Hepatocyte (in vitro differentiated cells): ENCODE results near the gene UBASH3A. TPM values are rescaled to one million over a fixed set of nuclear protein-coding genes. Genes with fewer than 3 reads are reported as not detected.

Source experiments
- DNase-seq: peaks from one replicate; pipeline ENCODE4 v3.0.0-alpha.2; 2016; ENCODE audit warnings: low spot score
- H2AFZ ChIP-seq: fragments of 200-600 bp; sonication (generic); 2 replicates; pipeline ENCODE4 v1.6.0; 2016; ENCODE audit warnings: antibody characterized with exemption, mild to moderate bottlenecking
- H3K27ac ChIP-seq: fragments of 200-600 bp; sonication (generic); 2 replicates; pipeline ENCODE4 v1.5.1; 2016; ENCODE audit warnings: mild to moderate bottlenecking
- H3K27me3 ChIP-seq: fragments of 200-600 bp; sonication (generic); 2 replicates; pipeline ENCODE4 v1.6.1; 2016
- H3K36me3 ChIP-seq: fragments of 200-600 bp; sonication (generic); replicated peaks from 2 replicates; pipeline ENCODE4 v1.5.1; 2016; ENCODE audit warnings: low read depth; ENCODE audit not compliant: insufficient read depth
- H3K4me1 ChIP-seq: fragments of 200-600 bp; sonication (generic); 2 replicates; pipeline ENCODE4 v1.5.1; 2016; ENCODE audit warnings: mild to moderate bottlenecking, moderate library complexity; ENCODE audit not compliant: insufficient read depth
- H3K4me2 ChIP-seq: fragments of 200-600 bp; sonication (generic); 2 replicates; pipeline ENCODE4 v1.6.0; 2016
- H3K4me3 ChIP-seq: fragments of 200-600 bp; sonication (generic); 2 replicates; pipeline ENCODE4 v1.5.1; 2016; ENCODE audit warnings: mild to moderate bottlenecking
- H3K79me2 ChIP-seq: fragments of 200-600 bp; sonication (generic); 2 replicates; pipeline ENCODE4 v1.6.0; 2017; ENCODE audit warnings: mild to moderate bottlenecking
- H3K9me2 ChIP-seq: fragments of 200-600 bp; sonication (generic); replicated peaks from 2 replicates; pipeline ENCODE4 v1.6.0; 2017; ENCODE audit warnings: mild to moderate bottlenecking; ENCODE audit not compliant: insufficient read depth
- H3K9me3 ChIP-seq: fragments of 200-600 bp; sonication (generic); 2 replicates; pipeline ENCODE4 v1.5.1; 2016; ENCODE audit warnings: low read depth, mild to moderate bottlenecking
- H4K20me1 ChIP-seq: fragments of 200-600 bp; sonication (generic); 2 replicates; pipeline ENCODE4 v1.6.0; 2016; ENCODE audit warnings: mild to moderate bottlenecking; ENCODE audit not compliant: insufficient read depth, poor library complexity, severe bottlenecking
- CTCF ChIP-seq: fragments of 200-600 bp; sonication (generic); IDR thresholded peaks from 2 replicates; pipeline ENCODE4 v1.5.1; 2016; ENCODE audit warnings: antibody characterized with exemption, mild to moderate bottlenecking; ENCODE audit not compliant: poor library complexity
- EZH2 ChIP-seq: fragments of 200-600 bp; sonication (generic); IDR thresholded peaks from 2 replicates; pipeline ENCODE4 v1.6.1; 2016; ENCODE audit warnings: antibody characterized with exemption, mild to moderate bottlenecking, borderline replicate concordance
- EZH2phosphoT487 ChIP-seq: fragments of 200-600 bp; sonication (generic); IDR thresholded peaks from one replicate; pipeline ENCODE4 v1.6.1; 2018; ENCODE audit warnings: antibody characterized with exemption, mild to moderate bottlenecking, low read depth, moderate library complexity; ENCODE audit not compliant: unreplicated experiment, severe bottlenecking
- WGBS: methylation state at CpG from one replicate; pipeline ENCODE4 v1.1.6; 2016; ENCODE audit warnings: low lambda C conversion rate; ENCODE audit errors: missing lambda C conversion rate; 5-methylcytosine and 5-hydroxymethylcytosine counted together
- polyA plus RNA-seq: library from polyadenylated mRNA; unstranded; fragments of >200 nt; fragmentation: Nextera tagmentation; extraction: Ambion mirVana; gene quantifications from 2 replicates; pipeline ENCODE4 v1.2.1, GENCODE V29; 2016
- total RNA-seq: library from RNA; depleted of rRNA; stranded (reverse); fragments of >200 nt; gene quantifications from 2 replicates; pipeline ENCODE4 v1.2.3, GENCODE V29; 2014

UBASH3A gene
- total and polyA plus RNA-seq, 2 experiments from 2014 or later: not detected

- no peak overlapping the region for H3K4me3 ChIP-seq
- H3K27me3 ChIP-seq: no peaks in the 10 kb centered on the region
- DNase-seq: no peak
- no peak overlapping the region for H2AFZ ChIP-seq
- TF ChIP-seq EZH2phosphoT487 (no peak), EZH2 (no peak), CTCF (no peak)
- H3K9me2 ChIP-seq: no peaks in the 10 kb centered on the region
- 87% methylated on average over 2 of the region's 2 CpGs for WGBS
- no peaks in the 10 kb centered on the region for H3K36me3 ChIP-seq
- H4K20me1 ChIP-seq: no peaks in the 10 kb centered on the region
- H3K4me2 ChIP-seq: no peak overlapping the region
- H3K27ac ChIP-seq: no peak overlapping the region
- H3K4me1 ChIP-seq: peaks cover 1% of the 10 kb centered on the region
- H3K9me3 ChIP-seq: no peaks in the 10 kb centered on the region
- no peaks in the 10 kb centered on the region for H3K79me2 ChIP-seq
These were observed 13.0 kb upstream of the UBASH3A start for GRCh38 chr21:42390696-42391095.

- DNase-seq: no peak
- no peak overlapping the region for H3K4me2 ChIP-seq
- no peaks in the 10 kb centered on the region for H3K9me3 ChIP-seq
- no peaks in the 10 kb centered on the region for H3K36me3 ChIP-seq
- H3K27me3 ChIP-seq: no peaks in the 10 kb centered on the region
- no peak overlapping the region for H2AFZ ChIP-seq
- H3K27ac ChIP-seq: no peak overlapping the region
- H3K79me2 ChIP-seq: no peaks in the 10 kb centered on the region
- no peaks in the 10 kb centered on the region for H4K20me1 ChIP-seq
- TF ChIP-seq EZH2phosphoT487: no peak
- no peak for TF ChIP-seq EZH2
- TF ChIP-seq CTCF: no peak
- 68% methylated on average over 5 of the region's 5 CpGs for WGBS
- no peaks in the 10 kb centered on the region for H3K4me1 ChIP-seq
- no peaks in the 10 kb centered on the region for H3K9me2 ChIP-seq
- H3K4me3 ChIP-seq: no peak overlapping the region
These were observed 12.4 kb upstream of the UBASH3A start for GRCh38 chr21:42391297-42391696.

- no peaks in the 10 kb centered on the region for H3K9me2 ChIP-seq
- TF ChIP-seq CTCF (no peak), EZH2 (no peak), EZH2phosphoT487 (no peak)
These were observed 10.8 kb upstream of the UBASH3A start for GRCh38 chr21:42392731-42393442.

More at GRCh38 chr21:42392731-42393442, 10.8 kb upstream of the UBASH3A start:
- Histone ChIP-seq H2AFZ (no peak overlapping the region), H3K4me3 (no peak overlapping the region), H3K27me3 (no peaks in the 10 kb centered on the region), H3K9me3 (no peaks in the 10 kb centered on the region), H3K79me2 (no peaks in the 10 kb centered on the region), H3K4me2 (no peak overlapping the region), H3K4me1 (no peaks in the 10 kb centered on the region), H3K36me3 (no peaks in the 10 kb centered on the region), H4K20me1 (no peaks in the 10 kb centered on the region), H3K27ac (no peak overlapping the region)
- WGBS: 89% methylated on average over 17 of the region's 17 CpGs
- DNase-seq: no peak
